ENCODE measurements around the gene ASTN2.
A peak's percentile ranks its signal among the peaks of the same experiment; 100 is the strongest.

The ASTN2 gene

GRCh38 chr9:116966199-116966598 lies 448.7 kb downstream of the ASTN2 start:
- H3K4me3 ChIP-seq (ENCODE audit: low read length), result no peak overlapping the region
- no peak for DNase-seq (ENCODE audit: low read depth)
- TF ChIP-seq, protein P1, sequence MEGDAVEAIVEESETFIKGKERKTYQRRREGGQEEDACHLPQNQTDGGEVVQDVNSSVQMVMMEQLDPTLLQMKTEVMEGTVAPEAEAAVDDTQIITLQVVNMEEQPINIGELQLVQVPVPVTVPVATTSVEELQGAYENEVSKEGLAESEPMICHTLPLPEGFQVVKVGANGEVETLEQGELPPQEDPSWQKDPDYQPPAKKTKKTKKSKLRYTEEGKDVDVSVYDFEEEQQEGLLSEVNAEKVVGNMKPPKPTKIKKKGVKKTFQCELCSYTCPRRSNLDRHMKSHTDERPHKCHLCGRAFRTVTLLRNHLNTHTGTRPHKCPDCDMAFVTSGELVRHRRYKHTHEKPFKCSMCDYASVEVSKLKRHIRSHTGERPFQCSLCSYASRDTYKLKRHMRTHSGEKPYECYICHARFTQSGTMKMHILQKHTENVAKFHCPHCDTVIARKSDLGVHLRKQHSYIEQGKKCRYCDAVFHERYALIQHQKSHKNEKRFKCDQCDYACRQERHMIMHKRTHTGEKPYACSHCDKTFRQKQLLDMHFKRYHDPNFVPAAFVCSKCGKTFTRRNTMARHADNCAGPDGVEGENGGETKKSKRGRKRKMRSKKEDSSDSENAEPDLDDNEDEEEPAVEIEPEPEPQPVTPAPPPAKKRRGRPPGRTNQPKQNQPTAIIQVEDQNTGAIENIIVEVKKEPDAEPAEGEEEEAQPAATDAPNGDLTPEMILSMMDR (conservative IDR thresholded peaks at IDR 0.05; ENCODE audit: low read length), result no peak

DNA sequence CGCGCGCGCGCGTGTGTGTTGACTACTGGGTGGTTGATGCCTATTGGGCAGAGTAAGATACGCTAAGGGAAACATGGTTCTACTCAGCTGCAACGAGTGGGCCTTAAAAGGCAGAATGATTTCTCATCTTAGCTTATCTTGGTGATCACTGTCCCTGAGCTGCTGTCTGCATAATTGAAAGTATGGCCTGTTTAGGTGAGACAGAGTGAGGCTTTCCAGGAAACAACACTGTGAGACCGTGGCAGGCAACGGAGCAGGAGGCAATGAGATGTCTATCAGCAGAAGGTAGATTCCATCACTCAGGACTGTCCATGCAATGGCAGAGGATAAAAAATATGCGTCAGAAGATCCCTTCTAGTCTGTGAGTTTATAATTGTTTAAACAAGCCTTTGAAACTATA lies 450.6 kb downstream of the ASTN2 start:
- no peak overlapping the region for H3K4me3 ChIP-seq (ENCODE audit: low read length)
- DNase-seq (ENCODE audit: low read depth), result no peak
- TF ChIP-seq, protein P1 (conservative IDR thresholded peaks at IDR 0.05; ENCODE audit: low read length), result no peak

- peak; percentile 7 for DNase-seq (ENCODE audit: low read depth)
- TF ChIP-seq, protein P1 (conservative IDR thresholded peaks at IDR 0.05; ENCODE audit: low read length), result no peak
- H3K4me3 ChIP-seq (ENCODE audit: low read length), result no peak overlapping the region
These were observed 455.0 kb downstream of the ASTN2 start for GRCh38 chr9:116959809-116960208.

DNA sequence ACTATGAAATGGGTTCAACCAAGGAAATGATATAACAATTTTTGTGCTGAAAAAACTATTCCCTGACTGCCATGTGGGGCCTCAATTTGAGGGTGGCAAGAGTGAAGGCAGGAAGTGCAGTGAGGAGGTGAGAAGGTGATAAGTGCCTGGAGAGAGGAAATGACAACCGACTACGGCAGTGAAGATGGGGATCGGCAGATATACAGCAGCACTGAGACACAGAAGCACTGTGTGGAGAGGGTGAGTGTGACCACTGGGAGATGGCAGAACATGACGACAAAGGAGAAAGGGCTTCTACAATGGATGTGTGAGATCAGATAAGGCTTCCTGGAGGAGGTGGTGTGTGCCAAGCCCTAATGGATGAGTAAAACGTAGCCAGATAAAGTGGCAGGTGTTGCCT lies 456.0 kb downstream of the ASTN2 start:
- DNase-seq (ENCODE audit: low read depth), result no peak
- H3K4me3 ChIP-seq (ENCODE audit: low read length), result no peak overlapping the region
- TF ChIP-seq, protein P1 (conservative IDR thresholded peaks at IDR 0.05; ENCODE audit: low read length), result no peak

DNA sequence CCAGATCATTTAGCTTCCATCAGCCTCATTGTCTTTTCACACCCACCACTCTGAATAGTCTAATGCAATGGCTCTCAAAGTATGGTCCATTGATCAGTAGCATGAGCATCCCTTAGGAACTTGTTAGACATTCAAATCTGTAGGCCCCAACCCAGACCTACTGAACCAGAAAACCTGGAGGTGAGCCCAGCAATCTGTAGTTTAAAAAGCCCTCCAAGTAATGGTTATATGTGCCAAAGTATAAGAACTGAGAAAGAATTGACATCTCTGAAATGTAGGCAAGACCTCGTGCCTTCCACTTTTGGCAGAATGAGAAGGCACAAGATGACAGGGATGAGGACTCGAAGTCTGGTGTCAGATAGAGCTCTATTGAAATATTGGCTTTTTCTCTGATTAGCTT lies 460.1 kb downstream of the ASTN2 start:
- no peak for DNase-seq (ENCODE audit: low read depth)
- TF ChIP-seq, protein P1 (conservative IDR thresholded peaks at IDR 0.05; ENCODE audit: low read length), result no peak
- H3K4me3 ChIP-seq (ENCODE audit: low read length), result no peak overlapping the region

DNA sequence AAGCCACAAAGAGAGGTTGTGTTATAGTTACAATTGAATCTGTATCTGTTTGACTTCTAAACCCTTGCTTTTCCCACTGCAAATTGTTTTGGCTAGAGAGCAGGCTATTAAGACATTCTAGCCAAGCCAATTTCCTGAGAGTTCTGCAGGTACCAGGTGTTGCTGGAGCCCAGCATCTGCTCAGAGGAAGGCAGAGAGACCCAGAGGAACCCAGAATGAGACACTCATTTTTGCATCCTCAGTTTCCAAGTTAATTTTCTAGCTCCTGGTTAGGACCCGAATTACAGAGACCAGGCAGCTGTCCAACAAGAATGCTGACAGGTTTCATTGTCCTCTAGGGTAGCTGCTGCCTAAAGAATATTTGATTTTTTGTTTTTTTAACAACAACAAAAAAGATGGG lies 461.6 kb downstream of the ASTN2 start:
- no peak for DNase-seq (ENCODE audit: low read depth)
- H3K4me3 ChIP-seq (ENCODE audit: low read length), result no peak overlapping the region
- TF ChIP-seq, protein P1 (conservative IDR thresholded peaks at IDR 0.05; ENCODE audit: low read length), result no peak

DNA sequence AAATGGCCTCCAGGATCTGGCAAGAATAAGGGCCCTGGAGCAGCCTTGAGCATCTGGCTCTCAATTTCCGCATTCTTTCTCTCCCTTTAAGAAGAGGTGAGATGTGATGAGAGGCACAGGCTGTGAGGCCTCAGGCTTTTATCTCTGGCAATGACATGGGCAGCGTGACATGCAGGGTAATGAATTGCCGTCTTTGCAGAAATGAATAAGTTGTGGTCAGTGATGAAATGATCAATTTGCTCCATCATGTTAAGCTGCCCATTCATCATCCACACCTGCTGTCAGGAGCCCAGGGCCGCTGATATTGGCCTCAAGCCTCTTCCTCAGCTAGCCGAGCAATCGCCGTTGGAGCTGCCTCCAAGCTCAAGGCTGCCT lies 462.4 kb downstream of the ASTN2 start:
- DNase-seq (ENCODE audit: low read depth), result no peak
- H3K4me3 ChIP-seq (ENCODE audit: low read length), result no peak overlapping the region
- TF ChIP-seq, protein P1 (conservative IDR thresholded peaks at IDR 0.05; ENCODE audit: low read length), result no peak

Data from AG10803 (cell line).